ENCODE measurements around the gene IKZF2.

Gene IKZF2

DNA sequence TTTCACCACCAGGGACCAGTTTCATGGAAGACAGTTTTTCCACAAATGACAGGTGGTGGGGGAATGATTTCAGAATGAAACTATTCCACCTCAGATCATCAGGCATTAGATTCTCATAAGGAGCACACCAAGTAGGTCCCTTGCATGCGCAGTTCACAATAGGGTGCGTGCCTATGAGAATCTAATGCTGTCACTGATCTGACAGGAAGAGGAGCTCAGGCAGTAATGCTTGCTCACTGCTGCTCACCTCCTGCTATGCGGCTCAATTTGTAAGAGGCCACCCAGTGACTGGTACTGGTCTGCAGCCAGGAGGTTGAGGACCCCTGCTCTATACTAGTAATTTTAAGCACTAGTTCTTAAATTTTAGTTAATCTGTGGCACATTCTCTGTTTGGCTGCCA lies 107.8 kb downstream of the IKZF2 start:
- Mint-ChIP-seq H3K27me3 (ENCODE audit: low read depth, poor library complexity) (no peaks in the 10 kb centered on the region), H3K4me1 (no peaks in the 10 kb centered on the region), H3K36me3 (ENCODE audit: low read depth) (peaks cover 12% of the 10 kb centered on the region), H3K27ac (no peak overlapping the region), H3K4me3 (no peak overlapping the region), H3K9me3 (no peaks in the 10 kb centered on the region)
- DNase-seq: no peak
- no peak for TF ChIP-seq CTCF (IDR thresholded peaks at IDR 0.05)

DNA sequence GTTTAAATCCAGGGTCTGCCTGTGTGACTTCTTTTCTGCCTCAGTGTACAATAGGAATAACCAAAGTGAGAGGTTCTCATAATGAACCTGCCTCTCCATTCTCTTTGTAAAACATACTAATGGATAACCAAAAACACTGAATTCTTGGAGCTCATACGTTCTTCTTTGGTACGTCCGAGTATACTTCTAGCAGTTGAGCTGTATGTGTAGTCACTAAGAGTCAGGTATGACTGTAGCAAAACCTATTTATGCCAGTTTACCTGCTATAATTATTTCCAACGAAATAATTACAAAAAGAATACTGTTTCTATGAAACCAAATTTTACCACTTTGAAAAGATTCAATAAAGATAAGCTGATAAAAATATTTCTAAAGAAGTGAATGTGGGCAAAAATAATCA lies 109.2 kb downstream of the IKZF2 start:
- no peak overlapping the region for H3K4me3 Mint-ChIP-seq
- H3K27ac Mint-ChIP-seq: no peak overlapping the region
- TF ChIP-seq CTCF (IDR thresholded peaks at IDR 0.05): no peak
- peaks cover 12% of the 10 kb centered on the region for H3K36me3 Mint-ChIP-seq (ENCODE audit: low read depth)
- H3K27me3 Mint-ChIP-seq (ENCODE audit: low read depth, poor library complexity): no peaks in the 10 kb centered on the region
- DNase-seq: no peak
- H3K9me3 Mint-ChIP-seq: no peaks in the 10 kb centered on the region
- no peaks in the 10 kb centered on the region for H3K4me1 Mint-ChIP-seq

GRCh38 chr2:213036836-213037235 lies 114.6 kb downstream of the IKZF2 start:
- DNase-seq: no peak
- Mint-ChIP-seq H3K4me3 (no peak overlapping the region), H3K4me1 (no peaks in the 10 kb centered on the region), H3K27ac (peak overlapping the region; percentile 24), H3K36me3 (ENCODE audit: low read depth) (no peaks in the 10 kb centered on the region), H3K27me3 (ENCODE audit: low read depth, poor library complexity) (peaks cover 3% of the 10 kb centered on the region), H3K9me3 (no peaks in the 10 kb centered on the region)
- TF ChIP-seq CTCF (IDR thresholded peaks at IDR 0.05): no peak

GRCh38 chr2:213034585-213034984 lies 116.8 kb downstream of the IKZF2 start:
- no peaks in the 10 kb centered on the region for H3K36me3 Mint-ChIP-seq (ENCODE audit: low read depth)
- peaks cover 3% of the 10 kb centered on the region for H3K27me3 Mint-ChIP-seq (ENCODE audit: low read depth, poor library complexity)
- H3K27ac Mint-ChIP-seq: no peak overlapping the region
- TF ChIP-seq CTCF (IDR thresholded peaks at IDR 0.05): no peak
- DNase-seq: no peak
- H3K4me3 Mint-ChIP-seq: no peak overlapping the region
- H3K4me1 Mint-ChIP-seq: no peaks in the 10 kb centered on the region
- no peaks in the 10 kb centered on the region for H3K9me3 Mint-ChIP-seq

GRCh38 chr2:213032607-213033006 lies 118.8 kb downstream of the IKZF2 start:
- TF ChIP-seq CTCF (IDR thresholded peaks at IDR 0.05): no peak
- no peaks in the 10 kb centered on the region for H3K4me1 Mint-ChIP-seq
- no peak overlapping the region for H3K4me3 Mint-ChIP-seq
- peaks cover 3% of the 10 kb centered on the region for H3K27me3 Mint-ChIP-seq (ENCODE audit: low read depth, poor library complexity)
- no peaks in the 10 kb centered on the region for H3K9me3 Mint-ChIP-seq
- H3K36me3 Mint-ChIP-seq (ENCODE audit: low read depth): no peaks in the 10 kb centered on the region
- H3K27ac Mint-ChIP-seq: no peak overlapping the region
- DNase-seq: no peak

- Mint-ChIP-seq H3K27ac (no peak overlapping the region), H3K27me3 (ENCODE audit: low read depth, poor library complexity) (no peaks in the 10 kb centered on the region), H3K4me1 (no peaks in the 10 kb centered on the region), H3K36me3 (ENCODE audit: low read depth) (no peaks in the 10 kb centered on the region), H3K9me3 (no peaks in the 10 kb centered on the region), H3K4me3 (no peak overlapping the region)
- TF ChIP-seq CTCF (IDR thresholded peaks at IDR 0.05): no peak
- no peak for DNase-seq
These were observed 128.4 kb downstream of the IKZF2 start for GRCh38 chr2:213022987-213023386.
